Naive thymus-derived CD4-positive, alpha-beta T cell (primary cell): Measurements from ENCODE around the gene TUBG1. TPM values are rescaled to one million over a fixed set of nuclear protein-coding genes. Genes with fewer than 3 reads are reported as not detected.

Experiments
- ATAC-seq: fragments of 150-1000 bp; cut with Tn5 transposase; 2 replicates; pipeline ENCODE4 v1.10.0; 2021; ENCODE audit warnings: mild to moderate bottlenecking, moderate library complexity
- CTCF ChIA-PET: fragments of 350-600 bp; sonication (Branson Sonifier 250); formaldehyde crosslinking; loops from one replicate; lab custom pipeline; 2021; ENCODE audit warnings: antibody characterized with exemption; lab: Charles Lee
- POLR2A ChIA-PET: fragments of 350-600 bp; sonication (Branson Sonifier 250); formaldehyde crosslinking; loops from one replicate; lab custom pipeline; 2021; ENCODE audit warnings: antibody characterized with exemption, inconsistent platforms; lab: Charles Lee
- DNase-seq, 9 donors: peaks; one replicate each; pipeline versions ENCODE4 v3.0.0 to v3.0.0-alpha.2; 2020 to 2022; ENCODE audit warnings: mixed read lengths in 1 of 9
- H3K27ac ChIP-seq: one replicate; pipeline ENCODE4 v1.7.0; 2013; ENCODE audit warnings: mild to moderate bottlenecking, low read depth, low read length, moderate library complexity
- H3K27me3 ChIP-seq, 2 donors: one replicate each; pipeline ENCODE4 v1.7.0; 2013; ENCODE audit warnings: low read length in 2 of 2, mild to moderate bottlenecking in 2 of 2, moderate library complexity in 2 of 2; ENCODE audit not compliant: control insufficient read depth in 2 of 2, insufficient read depth in 2 of 2
- H3K36me3 ChIP-seq, 3 experiments: 1 replicate in 2 of 3; 2 replicates in 1 of 3; pipeline ENCODE4 v1.7.0; 2013; ENCODE audit warnings: low read length in 3 of 3, mild to moderate bottlenecking in 3 of 3, moderate library complexity in 1 of 3; ENCODE audit not compliant: insufficient read depth in 3 of 3, control insufficient read depth in 2 of 3
- H3K4me1 ChIP-seq, 2 donors: one replicate each; pipeline ENCODE4 v1.7.0; 2013; ENCODE audit warnings: low read length in 2 of 2, mild to moderate bottlenecking in 2 of 2, moderate library complexity in 1 of 2; ENCODE audit not compliant: control insufficient read depth in 2 of 2, insufficient read depth in 2 of 2
- H3K4me3 ChIP-seq: 2 replicates; pipeline ENCODE4 v1.7.0; 2013; ENCODE audit warnings: mild to moderate bottlenecking, low read length
- H3K9me3 ChIP-seq, 3 experiments: 1 replicate in 2 of 3; 2 replicates in 1 of 3; pipeline ENCODE4 v1.7.0; 2013; ENCODE audit warnings: low read length in 3 of 3; ENCODE audit not compliant: control insufficient read depth in 2 of 3
- H3K27ac Mint-ChIP-seq, 9 donors: one replicate each; pipeline ENCODE4 v1.8.0; 2020 to 2022; ENCODE audit warnings: mixed read lengths in 9 of 9, mild to moderate bottlenecking in 8 of 9, moderate library complexity in 5 of 9, inconsistent platforms in 2 of 9
- H3K27me3 Mint-ChIP-seq, 5 donors: one replicate each; pipeline ENCODE4 v1.8.0; 2021 to 2022; ENCODE audit warnings: mixed read lengths in 5 of 5, mild to moderate bottlenecking in 1 of 5
- H3K36me3 Mint-ChIP-seq, 5 donors: one replicate each; pipeline ENCODE4 v1.8.0; 2020 to 2022; ENCODE audit warnings: mixed read lengths in 5 of 5, mild to moderate bottlenecking in 3 of 5, inconsistent platforms in 1 of 5
- H3K4me1 Mint-ChIP-seq, 7 donors: one replicate each; pipeline ENCODE4 v1.8.0; 2020 to 2022; ENCODE audit warnings: mixed read lengths in 7 of 7, mild to moderate bottlenecking in 3 of 7, inconsistent platforms in 1 of 7
- H3K4me3 Mint-ChIP-seq, 10 donors: one replicate each; pipeline ENCODE4 v1.8.0; 2020 to 2022; ENCODE audit warnings: mild to moderate bottlenecking in 10 of 10, mixed read lengths in 10 of 10, moderate library complexity in 6 of 10, inconsistent platforms in 2 of 10
- H3K9me3 Mint-ChIP-seq, 11 donors: one replicate each; pipeline ENCODE4 v1.8.0; 2020 to 2022; ENCODE audit warnings: mixed read lengths in 11 of 11, mild to moderate bottlenecking in 4 of 11, inconsistent platforms in 1 of 11, moderate library complexity in 1 of 11
- intact Hi-C, 2 donors: fragments of 100-400 bp; cut with micrococcal nuclease; formaldehyde crosslinking; loops; one replicate each; pipeline ENCODE4 v1.15.1; 2023
- polyA plus RNA-seq, 2 donors: library from polyadenylated mRNA; unstranded; fragments of 300-500 nt; fragmentation: Illumina TruSeq; gene quantifications; one replicate each; pipeline ENCODE4 v1.2.3, GENCODE V29; 2021
- total RNA-seq, 6 experiments: library from RNA in 5 of 6; stranded (reverse) in 5 of 6; gene quantifications; 1 replicate in 5 of 6; 2 replicates in 1 of 6; pipeline ENCODE4 v1.2.3 and lab custom pipeline; 2021 to 2026

Gene TUBG1
- 10 to 100 TPM in 3 of 5 experiments, 1 to 10 TPM in 2; 7.8 to 54.4 (median 12.5) TPM for total RNA-seq
- polyA plus RNA-seq, result 10 to 100 TPM in 1 of 2 donors, 1 to 10 TPM in 1; 4.8 to 12.5 TPM
- 5.2 reads per million, percentile 25 among the genes with 10 or more reads in this experiment for total RNA-seq (lab: John Stamatoyannopoulos, UW)

- Histone ChIP-seq H3K27ac (peak within 1 kb of the TSS; percentile 89), H3K4me3 (peak within 1 kb of the TSS; percentile 85), H3K9me3 (no peaks in the 10 kb centered on the region), H3K4me1 (peaks cover 30 to 37% of the 10 kb centered on the region in 2 donors), H3K36me3 (peaks cover 0 to 24% (median 0%) of the 10 kb centered on the region in 3 experiments), H3K27me3 (no peaks in the 10 kb centered on the region)
- Mint-ChIP-seq H3K4me1 (peaks cover 38 to 55% (median 41%) of the 10 kb centered on the region in 7 donors), H3K4me3 (peak within 1 kb of the TSS; percentile 95 to 100 (median 100)), H3K27me3 (peaks cover 0 to 2% (median 0%) of the 10 kb centered on the region in 5 donors), H3K9me3 (peaks cover 0 to 4% (median 0%) of the 10 kb centered on the region in 11 donors), H3K36me3 (peaks cover 5 to 32% (median 12%) of the 10 kb centered on the region in 5 donors), H3K27ac (peak within 1 kb of the TSS; percentile 94 to 100 (median 97))
- ATAC-seq, result peak; percentile 95
- POLR2A ChIA-PET, result interaction anchor here (0.6 to 3.1 kb wide), 21 partner anchors 8 to 759 kb away, joined by 3 to 28 read pairs (median 4); partner anchors contain the start of genes BECN1, PLEKHH3, PSMC3IP and RPL27
- peak; percentile 97 to 100 (median 100) for DNase-seq
- CTCF ChIA-PET, result interaction anchor here (0.5 to 2.6 kb wide), 4 partner anchors 31 to 397 kb away, joined by 3 to 17 read pairs (median 4); partner anchors contain the start of genes MLX and PSMC3IP
- intact Hi-C loops, result loop anchor here (1.0 to 5.0 kb wide), 19 partner anchors 31 to 1513 kb away; partner anchors contain the start of genes COASY (in 2 of the 2), STAT3 (in 2 of the 2), BECN1 (in 1 of the 2) and BRCA1 (in 1 of the 2)
Observed at GRCh38 chr17:42609182-42609813, at the start of gene TUBG1, which contains the start of gene RETREG3. Gene TUBG1, plus strand, starts transcription at chr17:42609683. Its CDS starts 55 bp downstream, at chr17:42609738. Gene RETREG3, minus strand, starts transcription at chr17:42609374. Its CDS starts 50 bp downstream, at chr17:42609324.

GRCh38 chr17:42560246-42560645, 49.2 kb upstream of the TUBG1 start:
- POLR2A ChIA-PET, result no interaction called here
- H3K27me3 Mint-ChIP-seq, result peaks cover 0 to 3% (median 0%) of the 10 kb centered on the region in 5 donors
- H3K4me1 Mint-ChIP-seq, result peaks cover 16 to 44% (median 35%) of the 10 kb centered on the region in 7 donors
- H3K9me3 Mint-ChIP-seq, result peaks cover 0 to 4% (median 0%) of the 10 kb centered on the region in 11 donors
- peaks cover 0 to 27% (median 12%) of the 10 kb centered on the region in 3 experiments for H3K36me3 ChIP-seq
- ATAC-seq, result no peak
- no peak for DNase-seq
- no peak overlapping the region for H3K4me3 ChIP-seq
- H3K27ac Mint-ChIP-seq, result peak overlapping the region in 2 of 9 donors; percentile 59 to 78
- peaks cover 20 to 25% of the 10 kb centered on the region in 2 donors for H3K4me1 ChIP-seq
- CTCF ChIA-PET, result no interaction called here
- peaks cover 0 to 8% (median 0%) of the 10 kb centered on the region in 5 donors for H3K36me3 Mint-ChIP-seq
- H3K9me3 ChIP-seq, result no peaks in the 10 kb centered on the region
- no peak overlapping the region for H3K27ac ChIP-seq
- intact Hi-C loops, result no loop called here
- H3K27me3 ChIP-seq, result no peaks in the 10 kb centered on the region
- peak overlapping the region in 5 of 10 donors; percentile 30 to 80 (median 56) for H3K4me3 Mint-ChIP-seq

- Mint-ChIP-seq H3K27ac (peak within 1 kb of the TSS; percentile 89 to 95 (median 92)), H3K4me1 (peaks cover 19 to 43% (median 33%) of the 10 kb centered on the region in 7 donors), H3K36me3 (peaks cover 0 to 12% (median 0%) of the 10 kb centered on the region in 5 donors), H3K27me3 (peaks cover 0 to 3% (median 0%) of the 10 kb centered on the region in 5 donors), H3K9me3 (peaks cover 0 to 4% (median 0%) of the 10 kb centered on the region in 11 donors), H3K4me3 (peak within 1 kb of the TSS; percentile 90 to 95 (median 91))
- peak within 1 kb of the TSS; percentile 95 for H3K4me3 ChIP-seq
- DNase-seq (peak; percentile 77 to 93 (median 89)), ATAC-seq (peak; percentile 81)
- intact Hi-C loops, result loop anchor here (1.0 to 2.0 kb wide), 7 partner anchors 8 to 545 kb away; partner anchors contain the start of genes RETREG3 (in 2 of the 2), TUBG1 (in 2 of the 2), DNAJC7 (in 1 of the 2) and NAGLU (in 1 of the 2)
- H3K4me1 ChIP-seq, result peaks cover 24 to 25% of the 10 kb centered on the region in 2 donors
- CTCF ChIA-PET, result no interaction called here
- POLR2A ChIA-PET, result interaction anchor here (0.6 to 1.9 kb wide), 3 partner anchors 11 to 72 kb away, joined by 3 to 7 read pairs (median 4); partner anchors contain the start of gene PSMC3IP
- no peaks in the 10 kb centered on the region for H3K27me3 ChIP-seq
- peak within 1 kb of the TSS; percentile 84 for H3K27ac ChIP-seq
- H3K36me3 ChIP-seq, result peaks cover 0 to 38% (median 21%) of the 10 kb centered on the region in 3 experiments
- no peaks in the 10 kb centered on the region for H3K9me3 ChIP-seq
Observed at GRCh38 chr17:42561897-42562387, 47.5 kb upstream of the TUBG1 start, which contains the start of gene COASY. Gene COASY, plus strand, starts transcription at chr17:42562148. Its CDS starts 475 bp downstream, at chr17:42562623.

GRCh38 chr17:42562388-42563142, 46.9 kb upstream of the TUBG1 start:
- Histone ChIP-seq H3K4me3 (peak overlapping the region; percentile 95), H3K27me3 (no peaks in the 10 kb centered on the region), H3K9me3 (no peaks in the 10 kb centered on the region), H3K4me1 (peaks cover 25 to 28% of the 10 kb centered on the region in 2 donors), H3K36me3 (peaks cover 0 to 43% (median 21%) of the 10 kb centered on the region in 3 experiments), H3K27ac (peak overlapping the region; percentile 84)
- ChIA-PET CTCF (no interaction called here), POLR2A (interaction anchor here (0.6 to 5.8 kb wide), 4 partner anchors 10 to 152 kb away, joined by 4 to 19 read pairs (median 6); partner anchors contain the start of genes NAGLU and PSMC3IP)
- H3K27me3 Mint-ChIP-seq, result peaks cover 0 to 3% (median 0%) of the 10 kb centered on the region in 5 donors
- H3K36me3 Mint-ChIP-seq, result peaks cover 0 to 16% (median under 1%) of the 10 kb centered on the region in 5 donors
- intact Hi-C loops, result loop anchor here (1.0 to 2.0 kb wide), 7 partner anchors 8 to 545 kb away; partner anchors contain the start of genes RETREG3 (in 2 of the 2), TUBG1 (in 2 of the 2), DNAJC7 (in 1 of the 2) and NAGLU (in 1 of the 2)
- H3K4me1 Mint-ChIP-seq, result peaks cover 17 to 42% (median 34%) of the 10 kb centered on the region in 7 donors
- DNase-seq (peak in 1 of 9 donors; percentile 34), ATAC-seq (peak; percentile 6)
- peak overlapping the region; percentile 89 to 95 (median 92) for H3K27ac Mint-ChIP-seq
- peak overlapping the region; percentile 90 to 95 (median 91) for H3K4me3 Mint-ChIP-seq
- H3K9me3 Mint-ChIP-seq, result peaks cover 0 to 4% (median 0%) of the 10 kb centered on the region in 11 donors

- no peak for ATAC-seq
- no peaks in the 10 kb centered on the region for H3K9me3 ChIP-seq
- CTCF ChIA-PET, result interaction anchor here (0.7 kb wide), 1 partner anchor 9 kb away, joined by 3 read pairs; no protein-coding TSS in a partner anchor
- peaks cover 0 to 4% (median 0%) of the 10 kb centered on the region in 11 donors for H3K9me3 Mint-ChIP-seq
- intact Hi-C loops, result loop anchor here (2.0 kb wide), 1 partner anchor 46 kb away; the partner anchor contains the start of genes RETREG3 (in 2 of the 2) and TUBG1 (in 2 of the 2)
- H3K36me3 ChIP-seq, result peaks cover 0 to 43% (median 21%) of the 10 kb centered on the region in 3 experiments
- H3K27me3 ChIP-seq, result no peaks in the 10 kb centered on the region
- peak overlapping the region; percentile 84 for H3K27ac ChIP-seq
- no peak for DNase-seq
- H3K4me3 Mint-ChIP-seq, result peak overlapping the region; percentile 90 to 95 (median 91)
- H3K27me3 Mint-ChIP-seq, result peaks cover 0 to 3% (median 0%) of the 10 kb centered on the region in 5 donors
- H3K4me3 ChIP-seq, result peak overlapping the region; percentile 95
- H3K36me3 Mint-ChIP-seq, result peaks cover 0 to 19% (median 3%) of the 10 kb centered on the region in 5 donors
- H3K4me1 ChIP-seq, result peaks cover 29 to 31% of the 10 kb centered on the region in 2 donors
- peaks cover 21 to 46% (median 38%) of the 10 kb centered on the region in 7 donors for H3K4me1 Mint-ChIP-seq
- POLR2A ChIA-PET, result interaction anchor here (0.6 to 5.8 kb wide), 5 partner anchors 15 to 621 kb away, joined by 3 to 19 read pairs (median 5); partner anchors contain the start of genes NAGLU, PSMC3IP and STAT3
- H3K27ac Mint-ChIP-seq, result peak overlapping the region; percentile 74 to 95 (median 91)
Observed at GRCh38 chr17:42563143-42563509, 46.4 kb upstream of the TUBG1 start.
